Rectal smooth muscle tissue (tissue), 1 donor: ENCODE data around the gene DTNA.
"Not testable (repeated sequence)": the region's sequence is repeated elsewhere in the genome, so short reads cannot be mapped to it uniquely, and the experiment has no call there.

Source experiments
- H3K27ac ChIP-seq: one replicate; pipeline ENCODE4 v1.7.0; 2013; ENCODE audit warnings: low read depth, low read length, inconsistent platforms
- H3K27me3 ChIP-seq: one replicate; pipeline ENCODE4 v1.7.0; 2013; ENCODE audit warnings: low read length; ENCODE audit not compliant: control insufficient read depth, insufficient read depth
- H3K36me3 ChIP-seq: one replicate; pipeline ENCODE4 v1.7.0; 2013; ENCODE audit warnings: low read length; ENCODE audit not compliant: control insufficient read depth, insufficient read depth
- H3K4me1 ChIP-seq: one replicate; pipeline ENCODE4 v1.7.0; 2013; ENCODE audit warnings: low read length; ENCODE audit not compliant: control insufficient read depth, insufficient read depth
- H3K4me3 ChIP-seq: one replicate; pipeline ENCODE4 v1.7.0; 2013; ENCODE audit warnings: low read length
- H3K9ac ChIP-seq: one replicate; pipeline ENCODE4 v1.7.0; 2013; ENCODE audit warnings: low read length

DTNA gene

DNA sequence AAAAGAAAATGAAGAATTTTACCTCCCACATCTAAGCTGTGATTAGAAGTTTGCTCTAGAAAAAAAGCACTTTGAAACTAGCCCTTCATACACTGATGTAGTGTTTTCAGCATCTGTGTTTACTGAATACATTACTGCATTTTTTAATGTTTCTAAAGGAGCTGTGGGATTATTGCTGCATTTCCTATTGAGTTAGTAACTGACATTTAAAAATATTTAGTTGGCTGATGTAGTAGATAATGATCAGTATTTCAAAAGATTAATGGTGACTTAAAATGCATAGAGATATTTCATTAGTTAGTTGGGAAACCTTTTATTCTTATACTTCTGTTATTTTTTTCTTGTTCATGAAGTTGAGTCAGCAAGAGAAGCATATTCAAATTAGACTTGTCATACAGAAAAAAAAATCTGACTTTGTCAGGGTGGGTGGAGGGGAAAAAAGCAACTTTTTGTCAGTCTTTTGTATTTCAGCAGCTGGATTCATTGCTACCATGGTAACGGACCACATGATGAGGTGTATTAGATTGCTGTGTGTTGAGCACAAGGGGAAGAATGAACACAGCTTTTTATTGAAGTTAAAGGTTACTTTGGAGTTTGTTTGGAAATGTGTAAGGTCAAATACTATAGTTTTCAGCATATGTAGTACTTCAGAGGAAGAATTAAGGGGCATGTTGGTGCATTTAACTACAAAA is at the start of gene DTNA:
Gene DTNA (plus strand): TSS at position 549 of the 692 bp plus-strand sequence. CDS start 45,679 bp downstream, outside the sequence.
- peak within 1 kb of the TSS; percentile 86 for H3K27ac ChIP-seq

DNA sequence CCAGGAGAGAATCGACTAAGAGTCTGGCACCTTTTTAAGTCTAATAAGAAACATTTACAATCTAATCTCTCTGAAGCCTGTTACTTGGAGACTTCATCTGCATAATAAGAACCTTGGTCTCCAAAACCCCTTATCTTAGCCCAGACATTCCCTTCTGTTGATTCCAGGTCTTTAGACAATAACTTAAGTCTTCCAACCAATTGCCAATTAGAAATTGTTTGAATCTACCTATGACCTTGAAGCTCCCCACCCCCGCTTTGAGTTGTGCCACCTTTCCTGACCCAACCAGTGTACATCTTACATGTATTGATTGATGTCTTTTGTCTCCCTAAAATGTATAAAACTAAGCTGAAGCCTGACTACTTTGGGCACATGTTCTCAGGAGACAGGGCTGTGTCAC is 49.5 kb upstream of the DTNA start:
- H3K4me3 ChIP-seq = no peak overlapping the region
- H3K27me3 ChIP-seq = no peaks in the 10 kb centered on the region
- no peaks in the 10 kb centered on the region for H3K36me3 ChIP-seq
- peaks cover 17% of the 10 kb centered on the region for H3K4me1 ChIP-seq
- H3K9ac ChIP-seq = no peak overlapping the region
- H3K27ac ChIP-seq = peak overlapping the region; percentile 53

More for the DNA sequence above, at the start of gene DTNA:
- H3K27me3 ChIP-seq = no peaks in the 10 kb centered on the region
- peaks cover 36% of the 10 kb centered on the region for H3K4me1 ChIP-seq
- H3K4me3 ChIP-seq = peak within 1 kb of the TSS; percentile 30
- H3K9ac ChIP-seq = no peak within 1 kb of the TSS
- no peaks in the 10 kb centered on the region for H3K36me3 ChIP-seq

DNA sequence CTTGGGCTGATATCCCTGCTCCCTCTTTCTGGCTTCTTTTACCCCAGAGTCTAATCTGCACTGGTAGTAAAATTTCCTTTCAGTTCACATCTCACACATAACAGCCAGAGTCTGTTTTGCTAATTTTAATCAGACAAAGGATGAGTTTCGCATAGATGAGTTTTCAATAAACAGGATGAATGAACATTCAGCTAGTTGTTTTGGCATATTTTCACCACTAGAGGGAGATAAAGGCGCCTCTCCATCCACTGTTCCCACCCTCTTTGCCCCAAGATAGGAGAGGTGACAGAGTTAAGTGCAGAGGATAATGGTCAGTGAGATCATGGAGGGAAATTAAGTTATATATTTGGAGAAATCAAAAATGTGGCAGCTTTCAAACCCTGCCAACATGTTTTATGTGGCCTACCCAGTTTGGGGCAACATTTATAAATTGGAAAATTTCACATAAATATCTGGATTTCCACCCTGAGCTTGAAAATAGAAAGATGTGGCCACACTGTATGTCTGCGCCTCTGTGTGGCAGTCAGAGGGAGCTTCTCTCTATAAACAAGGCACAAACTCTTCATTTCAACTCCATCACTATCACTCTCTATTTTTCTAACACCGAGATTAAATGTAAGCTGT is 48.5 kb upstream of the DTNA start:
- H3K36me3 ChIP-seq = no peaks in the 10 kb centered on the region
- H3K9ac ChIP-seq = no peak overlapping the region
- no peak overlapping the region for H3K4me3 ChIP-seq
- H3K27ac ChIP-seq = no peak overlapping the region
- H3K4me1 ChIP-seq = peaks cover 17% of the 10 kb centered on the region
- H3K27me3 ChIP-seq = no peaks in the 10 kb centered on the region

DNA sequence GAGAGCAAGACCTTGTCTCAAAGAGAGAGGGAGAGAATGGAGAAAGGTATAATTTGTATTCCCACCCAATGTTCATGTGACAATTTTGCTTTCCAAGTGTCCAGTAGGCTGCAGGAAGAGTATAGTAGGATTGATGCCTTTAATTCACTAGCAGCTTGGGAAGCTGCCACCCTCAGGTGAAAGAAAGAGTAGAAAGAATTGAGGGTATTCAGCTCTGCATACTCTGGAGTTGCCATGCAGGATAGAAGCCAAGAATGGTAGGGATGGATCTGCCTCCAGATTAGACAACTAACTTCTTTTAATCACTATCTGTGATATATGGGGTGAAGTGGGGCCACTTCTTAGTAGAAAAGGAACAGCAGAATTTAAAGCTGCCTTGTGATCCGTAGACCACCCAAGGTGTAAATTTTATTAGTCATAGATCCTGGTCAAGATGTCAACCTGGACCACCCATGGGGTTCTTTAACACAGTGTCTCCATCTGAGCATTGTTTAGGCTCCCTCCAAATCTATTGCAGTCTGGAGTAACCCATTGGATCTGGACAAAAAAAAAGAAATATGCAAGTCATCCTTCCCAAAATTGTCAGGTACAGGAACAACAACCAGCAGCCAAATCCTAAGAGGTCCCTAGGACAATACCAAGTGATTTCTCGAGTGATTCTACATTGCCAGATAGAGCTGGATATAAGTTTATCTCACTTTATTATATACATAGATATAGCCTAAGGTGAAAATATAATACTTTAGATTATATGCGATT is 33.1 kb upstream of the DTNA start:
- H3K4me1 ChIP-seq = no peaks in the 10 kb centered on the region
- no peak overlapping the region for H3K4me3 ChIP-seq
- H3K27ac ChIP-seq = no peak overlapping the region
- no peak overlapping the region for H3K9ac ChIP-seq
- H3K27me3 ChIP-seq = no peaks in the 10 kb centered on the region
- no peaks in the 10 kb centered on the region for H3K36me3 ChIP-seq

DNA sequence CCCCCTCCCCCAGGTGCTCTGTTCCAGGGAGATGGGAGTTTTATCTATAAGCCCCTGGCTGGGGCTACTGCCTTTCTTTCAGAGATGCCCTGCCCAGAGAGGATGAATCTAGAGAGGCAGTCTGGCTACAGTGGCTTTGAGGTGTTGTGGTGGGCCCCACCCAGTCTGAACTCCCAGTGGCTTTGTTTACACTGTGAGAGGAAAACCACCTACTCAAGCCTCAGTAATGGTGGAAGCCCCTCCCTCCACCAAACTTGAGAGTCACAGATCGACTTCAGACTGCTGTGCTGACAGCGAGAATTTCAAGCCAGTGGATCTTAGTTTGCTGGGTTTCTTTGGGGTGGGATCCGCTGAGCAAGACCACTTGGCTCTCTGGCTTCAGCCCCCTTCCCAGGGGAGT is 20.3 kb upstream of the DTNA start:
- not testable (repeated sequence) for H3K4me1 ChIP-seq, H3K36me3 ChIP-seq, H3K27me3 ChIP-seq, H3K27ac ChIP-seq, H3K9ac ChIP-seq, H3K4me3 ChIP-seq

DNA sequence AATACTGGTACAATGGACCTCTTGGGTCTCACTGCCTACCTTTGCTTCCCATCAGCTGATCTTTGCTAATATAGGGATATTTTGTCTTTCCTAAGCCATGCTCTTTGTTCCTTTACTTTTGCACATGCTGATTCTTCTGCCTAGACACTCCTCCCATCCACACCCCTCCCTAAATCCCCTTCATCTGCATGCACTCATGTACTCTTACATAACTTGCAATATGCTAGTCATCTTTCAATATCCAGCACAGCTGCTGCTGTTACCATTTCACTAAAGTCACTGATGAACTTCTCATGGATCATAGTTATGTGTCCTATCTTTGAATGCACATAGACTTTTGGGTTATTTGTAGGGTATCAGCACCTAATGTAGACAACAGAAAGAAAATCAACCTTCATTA is 18.5 kb upstream of the DTNA start:
- H3K27ac ChIP-seq = no peak overlapping the region
- H3K9ac ChIP-seq = no peak overlapping the region
- no peak overlapping the region for H3K4me3 ChIP-seq

DNA sequence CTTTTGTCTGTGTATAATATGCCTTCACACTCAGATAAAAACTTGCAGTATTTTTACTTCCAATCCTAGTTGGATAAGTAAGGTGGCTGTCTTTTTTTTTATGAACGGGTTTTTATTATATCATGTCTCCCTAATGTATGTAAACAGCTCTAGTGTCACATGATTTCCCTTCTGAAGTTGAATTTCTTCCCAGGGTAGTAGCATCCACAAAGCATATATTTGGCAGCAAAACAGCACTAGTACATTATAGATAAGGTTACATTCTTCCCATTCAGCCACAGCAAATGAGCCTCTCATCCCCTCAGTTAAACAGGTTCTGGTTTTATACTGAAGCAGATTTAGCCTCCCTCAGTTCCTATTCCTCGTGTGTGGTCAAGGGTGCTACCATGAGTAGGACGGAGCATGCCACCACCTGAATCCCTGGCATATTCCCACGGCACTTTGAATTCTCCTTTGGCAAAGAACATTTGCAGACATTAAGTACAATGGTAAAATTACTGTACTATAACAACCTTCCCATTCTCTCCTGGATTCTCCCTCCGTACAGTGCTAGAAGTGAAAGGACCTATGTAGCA is 15.4 kb upstream of the DTNA start:
- Histone ChIP-seq H3K9ac (no peak overlapping the region), H3K36me3 (no peaks in the 10 kb centered on the region), H3K4me3 (no peak overlapping the region)

More for the DNA sequence above, 18.5 kb upstream of the DTNA start:
- Histone ChIP-seq H3K4me1 (peaks cover 3% of the 10 kb centered on the region), H3K27me3 (no peaks in the 10 kb centered on the region), H3K36me3 (no peaks in the 10 kb centered on the region)

DNA sequence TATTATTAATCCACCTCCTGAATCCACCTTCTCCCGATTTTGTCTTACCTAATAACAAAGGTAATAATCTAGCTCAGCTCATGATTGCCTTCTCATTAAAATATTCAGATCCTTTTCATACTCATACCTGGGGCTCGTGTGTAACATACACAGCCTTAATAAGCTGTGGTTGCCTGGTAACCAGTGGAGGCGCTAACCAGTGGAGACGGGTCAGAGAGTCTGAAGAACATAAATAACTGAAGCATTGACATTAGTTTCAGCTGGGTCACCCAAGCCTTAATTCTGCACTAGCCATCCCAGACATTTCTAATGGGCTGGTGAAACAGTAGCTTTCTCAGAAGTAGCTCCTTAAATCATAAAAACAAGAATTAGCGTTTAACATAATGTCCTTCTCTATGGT is 14.8 kb upstream of the DTNA start:
- no peak overlapping the region for H3K4me3 ChIP-seq
- H3K27ac ChIP-seq = no peak overlapping the region
- no peak overlapping the region for H3K9ac ChIP-seq
- no peaks in the 10 kb centered on the region for H3K27me3 ChIP-seq
- H3K4me1 ChIP-seq = peaks cover 3% of the 10 kb centered on the region
- H3K36me3 ChIP-seq = no peaks in the 10 kb centered on the region

More for the DNA sequence above, 15.4 kb upstream of the DTNA start:
- Histone ChIP-seq H3K27ac (no peak overlapping the region), H3K27me3 (no peaks in the 10 kb centered on the region), H3K4me1 (peaks cover 3% of the 10 kb centered on the region)

DNA sequence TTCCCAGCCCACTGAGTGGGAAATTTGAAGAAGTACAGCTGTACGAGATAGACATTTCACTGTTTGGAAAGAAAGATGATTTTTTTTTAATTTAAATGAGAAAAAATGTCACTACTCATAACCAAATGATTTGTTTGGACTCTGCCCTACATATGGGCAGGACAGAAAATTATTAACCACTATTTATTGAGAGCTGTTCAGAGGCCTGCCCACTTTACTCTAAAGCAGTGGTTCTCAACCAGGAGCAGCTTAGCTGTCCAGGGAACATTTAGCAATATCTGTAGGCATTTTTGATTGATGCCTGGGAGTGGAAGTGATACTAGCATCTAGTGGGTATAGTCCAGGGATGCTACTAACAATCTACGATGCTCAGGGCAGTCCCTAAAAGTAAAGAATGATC is 13.4 kb upstream of the DTNA start:
- Histone ChIP-seq H3K27me3 (no peaks in the 10 kb centered on the region), H3K4me1 (peaks cover 3% of the 10 kb centered on the region), H3K27ac (no peak overlapping the region), H3K9ac (no peak overlapping the region), H3K4me3 (no peak overlapping the region), H3K36me3 (no peaks in the 10 kb centered on the region)

DNA sequence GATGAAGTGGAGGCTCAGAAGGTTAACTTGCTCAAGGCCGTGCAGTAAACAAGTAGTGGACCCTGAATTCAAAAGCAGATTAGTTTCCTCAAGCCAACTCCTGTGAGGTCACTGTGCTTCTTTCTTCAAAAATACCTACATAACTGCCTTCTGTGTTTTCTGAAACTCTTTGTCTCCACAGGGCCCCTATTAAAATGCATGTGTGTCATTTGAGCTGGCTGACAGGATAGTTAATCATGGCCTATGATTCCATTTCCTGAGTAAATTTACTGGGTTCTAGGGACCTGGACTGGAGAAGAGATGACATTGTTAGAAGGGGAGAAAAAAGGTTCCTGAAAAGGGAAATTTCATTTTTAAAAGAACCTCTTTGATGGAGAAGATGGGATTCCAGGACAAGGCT is 12.9 kb upstream of the DTNA start:
- no peak overlapping the region for H3K4me3 ChIP-seq
- H3K27me3 ChIP-seq = no peaks in the 10 kb centered on the region
- H3K27ac ChIP-seq = no peak overlapping the region
- no peak overlapping the region for H3K9ac ChIP-seq
- H3K36me3 ChIP-seq = no peaks in the 10 kb centered on the region
- H3K4me1 ChIP-seq = peaks cover 3% of the 10 kb centered on the region

DNA sequence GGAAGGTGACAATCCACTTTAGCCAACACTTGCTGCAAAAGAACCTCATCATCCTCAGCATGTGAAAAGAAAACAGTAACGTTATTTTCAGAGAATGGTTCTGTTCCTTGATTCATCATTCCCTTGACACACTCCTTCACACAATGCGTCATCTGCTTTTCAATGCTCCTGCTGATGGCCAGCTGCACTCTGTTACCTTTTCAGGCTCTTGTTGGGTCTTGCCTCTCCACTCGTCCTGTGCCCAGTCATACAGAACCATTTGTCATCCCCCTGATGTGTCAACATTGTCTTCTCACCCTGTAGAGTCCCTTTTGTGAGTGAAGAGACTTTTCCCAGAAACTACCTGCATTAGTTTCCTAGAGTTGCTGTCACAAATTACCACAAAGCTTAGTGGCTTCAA is 12.2 kb upstream of the DTNA start:
- no peak overlapping the region for H3K4me3 ChIP-seq
- peaks cover 3% of the 10 kb centered on the region for H3K4me1 ChIP-seq
- H3K27me3 ChIP-seq = no peaks in the 10 kb centered on the region
- no peaks in the 10 kb centered on the region for H3K36me3 ChIP-seq
- H3K9ac ChIP-seq = no peak overlapping the region
- no peak overlapping the region for H3K27ac ChIP-seq

DNA sequence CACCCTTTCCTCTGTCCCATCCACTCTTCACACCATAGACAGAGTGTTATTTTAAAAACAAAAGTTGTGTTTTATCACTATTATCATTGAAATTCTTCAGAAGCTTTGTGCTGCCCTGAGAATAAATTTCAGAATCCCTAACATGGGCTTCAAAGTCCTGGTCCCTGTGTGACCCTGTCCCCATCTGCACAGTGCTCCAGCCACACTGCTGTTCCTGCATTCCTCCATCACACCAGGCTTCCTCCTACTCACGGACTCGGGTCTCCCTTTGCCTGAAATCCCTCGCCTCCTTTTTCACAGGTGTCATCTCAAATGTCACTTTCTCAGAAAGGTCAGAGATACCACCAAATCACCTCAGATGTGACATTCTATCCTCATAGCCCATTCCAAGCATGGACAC is 8.2 kb upstream of the DTNA start:
- Histone ChIP-seq H3K9ac (no peak overlapping the region), H3K27ac (no peak overlapping the region), H3K4me3 (no peak overlapping the region), H3K27me3 (no peaks in the 10 kb centered on the region), H3K4me1 (peaks cover under 1% of the 10 kb centered on the region), H3K36me3 (no peaks in the 10 kb centered on the region)
